Tibial artery (tissue), 4 donors: ENCODE data around the gene BANF2.

ENCODE experiments used
- DNase-seq, 2 donors: peaks; one replicate each; pipeline ENCODE4 v3.0.0-alpha.2; 2019
- H3K27ac ChIP-seq, 2 donors: fragments of 200-600 bp; sonication (generic) in 1 of 2; 1 replicate in 1 of 2; 2 replicates in 1 of 2; pipeline ENCODE4 v1.5.1; 2018 to 2019; ENCODE audit warnings: mild to moderate bottlenecking in 1 of 2
- H3K27me3 ChIP-seq, 2 donors: fragments of 200-600 bp; sonication (generic) in 1 of 2; one replicate each; pipeline versions ENCODE4 v1.5.1 to v1.6.0; 2016 to 2019
- H3K36me3 ChIP-seq, 3 donors: fragments of 200-600 bp; sonication (generic) in 2 of 3; one replicate each; pipeline ENCODE4 v1.5.1; 2016 to 2019; ENCODE audit warnings: mild to moderate bottlenecking in 2 of 3
- H3K4me1 ChIP-seq, 4 donors: fragments of 200-600 bp; sonication (generic) in 2 of 4; 1 replicate in 3 of 4; 2 replicates in 1 of 4; pipeline ENCODE4 v1.5.1; 2016 to 2019
- H3K4me3 ChIP-seq, 2 donors: fragments of 200-600 bp; sonication (generic) in 1 of 2; 1 replicate in 1 of 2; 2 replicates in 1 of 2; pipeline ENCODE4 v1.5.1; 2018 to 2019; ENCODE audit warnings: mild to moderate bottlenecking in 2 of 2
- H3K9me3 ChIP-seq, 3 donors: fragments of 200-600 bp; sonication (generic) in 1 of 3; one replicate each; pipeline ENCODE4 v1.5.1; 2016 to 2019
- CTCF ChIP-seq, 2 experiments: fragments of 200-600 bp in 1 of 2; fragments of 450-650 bp in 1 of 2; IDR thresholded peaks; one replicate each; pipeline ENCODE4 v1.5.1; 2017 to 2019; ENCODE audit warnings: antibody characterized with exemption in 2 of 2, mild to moderate bottlenecking in 1 of 2, moderate library complexity in 1 of 2
- intact Hi-C: fragments of 100-400 bp; cut with DNase I; formaldehyde crosslinking; loops from one replicate; pipeline ENCODE4 v1.15.0; 2023; ENCODE audit warnings: low total_unique reads

BANF2 gene

DNA sequence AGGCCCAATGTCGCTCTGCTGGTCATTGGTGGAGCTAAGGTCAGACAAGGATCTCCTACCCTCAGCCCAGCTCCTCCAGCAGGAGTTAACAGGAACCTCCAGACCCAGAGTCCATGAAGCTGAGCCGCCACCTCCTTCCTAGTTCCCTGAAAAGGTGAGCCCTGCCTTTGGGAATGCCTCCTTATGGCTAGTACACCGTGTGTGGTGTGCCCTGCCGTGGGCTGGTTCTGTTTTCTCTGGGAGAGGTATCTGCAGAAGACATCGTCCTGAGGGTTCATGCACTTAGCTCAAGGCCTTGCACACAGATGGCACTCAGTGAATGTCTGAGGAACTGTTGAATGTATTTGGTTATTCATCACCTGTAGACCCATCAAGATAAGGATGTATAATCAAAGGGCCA lies 15.3 kb downstream of the BANF2 start:
- TF ChIP-seq CTCF (IDR thresholded peaks at IDR 0.05), result no peak
- H3K4me1 ChIP-seq, result peaks cover 0 to 12% (median 0%) of the 10 kb centered on the region in 4 donors
- H3K27ac ChIP-seq, result no peak overlapping the region
- DNase-seq, result peak in 1 of 2 donors; percentile 19
- no peaks in the 10 kb centered on the region for H3K36me3 ChIP-seq
- no peaks in the 10 kb centered on the region for H3K9me3 ChIP-seq
- H3K4me3 ChIP-seq, result no peak overlapping the region
- no peaks in the 10 kb centered on the region for H3K27me3 ChIP-seq
- intact Hi-C loops, result no loop called here

- Histone ChIP-seq H3K27ac (no peak overlapping the region), H3K4me3 (no peak overlapping the region), H3K27me3 (no peaks in the 10 kb centered on the region), H3K36me3 (no peaks in the 10 kb centered on the region), H3K4me1 (peaks cover 0 to 12% (median 0%) of the 10 kb centered on the region in 4 donors), H3K9me3 (no peaks in the 10 kb centered on the region)
- intact Hi-C loops, result no loop called here
- TF ChIP-seq CTCF (IDR thresholded peaks at IDR 0.05), result no peak
- DNase-seq, result no peak
These were observed 16.6 kb downstream of the BANF2 start for GRCh38 chr20:17716331-17716730.

DNA sequence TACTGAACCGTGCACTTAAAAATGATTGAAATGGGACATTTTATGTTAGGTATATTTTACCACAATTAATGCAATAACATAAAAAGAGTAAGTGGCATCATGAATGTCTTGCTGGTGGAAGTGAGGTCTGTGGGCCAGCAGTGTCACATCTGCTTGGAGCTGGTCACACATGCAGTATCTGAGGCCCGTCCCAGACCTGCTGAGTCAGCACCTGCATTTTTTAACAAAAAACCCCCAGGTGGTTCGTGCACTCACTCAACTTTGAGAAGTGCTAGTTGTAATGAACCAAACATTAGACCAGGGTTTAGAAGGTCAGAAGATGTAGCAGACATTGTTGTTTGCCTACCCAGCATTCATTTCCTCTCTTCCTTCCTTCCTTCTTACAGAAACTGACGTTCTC lies 21.0 kb downstream of the BANF2 start:
- no peaks in the 10 kb centered on the region for H3K4me1 ChIP-seq
- no peaks in the 10 kb centered on the region for H3K9me3 ChIP-seq
- H3K36me3 ChIP-seq, result no peaks in the 10 kb centered on the region
- no peak overlapping the region for H3K4me3 ChIP-seq
- no peak for DNase-seq
- H3K27me3 ChIP-seq, result peaks cover 0 to 3% of the 10 kb centered on the region in 2 donors
- TF ChIP-seq CTCF (IDR thresholded peaks at IDR 0.05), result no peak
- H3K27ac ChIP-seq, result no peak overlapping the region
- intact Hi-C loops, result no loop called here

DNA sequence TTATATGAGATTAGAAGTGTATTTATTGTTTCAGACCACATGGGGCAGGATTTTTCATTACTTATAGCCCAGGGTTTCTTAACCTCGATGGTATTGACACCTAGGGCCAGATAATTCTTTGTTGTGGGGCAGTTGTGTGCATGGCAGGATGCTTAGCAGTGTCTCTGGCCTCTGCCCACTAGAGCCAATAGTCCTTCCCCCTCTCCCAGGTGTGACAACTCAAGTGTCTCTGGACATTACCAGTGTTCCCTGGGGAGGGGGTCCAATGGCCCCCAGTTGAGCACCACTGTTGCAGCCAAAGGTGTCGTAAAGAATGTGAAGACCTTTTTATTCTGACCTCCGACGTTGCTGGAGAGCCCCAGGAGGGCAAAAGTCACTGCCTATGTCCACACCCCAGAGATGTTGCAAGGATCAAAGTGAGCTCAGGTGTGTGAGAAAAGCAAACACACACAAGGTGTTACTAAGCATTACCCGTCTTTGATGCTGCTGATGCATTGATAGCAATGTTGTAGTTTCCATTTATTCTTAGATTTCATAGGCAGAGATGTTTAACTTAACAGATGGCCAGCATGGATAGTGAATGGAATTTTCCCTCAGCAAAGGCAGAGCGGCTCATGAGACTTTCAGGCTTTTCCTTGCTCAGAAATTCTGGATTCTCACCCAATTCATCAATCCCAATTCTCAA lies 22.2 kb downstream of the BANF2 start:
- intact Hi-C loops, result no loop called here
- no peak overlapping the region for H3K27ac ChIP-seq

GRCh38 chr20:17722493-17723300 lies 22.9 kb downstream of the BANF2 start:
- H3K36me3 ChIP-seq, result no peaks in the 10 kb centered on the region
- no peak overlapping the region for H3K27ac ChIP-seq
- TF ChIP-seq CTCF (IDR thresholded peaks at IDR 0.05), result no peak
- DNase-seq, result no peak
- no peak overlapping the region for H3K4me3 ChIP-seq
- no peaks in the 10 kb centered on the region for H3K4me1 ChIP-seq
- H3K27me3 ChIP-seq, result peaks cover 0 to 3% of the 10 kb centered on the region in 2 donors
- intact Hi-C loops, result no loop called here
- no peaks in the 10 kb centered on the region for H3K9me3 ChIP-seq

More for the DNA sequence above, 22.2 kb downstream of the BANF2 start:
- no peaks in the 10 kb centered on the region for H3K9me3 ChIP-seq
- DNase-seq, result no peak
- H3K36me3 ChIP-seq, result no peaks in the 10 kb centered on the region
- TF ChIP-seq CTCF (IDR thresholded peaks at IDR 0.05), result no peak
- no peak overlapping the region for H3K4me3 ChIP-seq
- H3K27me3 ChIP-seq, result peaks cover 0 to 3% of the 10 kb centered on the region in 2 donors
- no peaks in the 10 kb centered on the region for H3K4me1 ChIP-seq
